Stimulated activated CD8-positive, alpha-beta memory T cell treated with anti-CD3 and anti-CD28 coated beads, Interleukin-15, amount 100 ng/mL, for 24 hours (primary cell): Measurements from ENCODE around the gene SH2D6.

Experiments
- DNase-seq: peaks from one replicate; pipeline ENCODE4 v3.0.0-alpha.2; 2020; ENCODE audit warnings: low read depth

The SH2D6 gene

DNA sequence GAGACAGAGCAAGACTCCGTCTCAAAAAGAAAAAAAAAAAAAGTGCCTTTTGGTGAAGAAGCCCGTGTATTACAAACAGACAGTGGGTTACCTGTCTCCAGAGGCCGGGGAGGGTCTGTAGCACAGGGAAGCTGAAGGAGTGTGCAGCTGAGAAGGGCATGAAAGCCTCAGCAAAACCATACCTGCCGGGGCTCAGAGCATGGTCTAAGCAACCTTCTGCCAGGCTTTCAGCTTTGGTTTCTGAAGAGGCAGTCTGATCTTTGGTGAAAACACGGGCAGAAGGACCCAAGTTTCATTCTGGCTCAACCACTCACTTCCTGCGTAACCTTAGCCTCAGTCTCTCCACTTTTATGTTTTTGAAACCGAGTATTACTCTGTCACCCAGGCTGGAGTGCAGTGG, 21.5 kb downstream of the SH2D6 start:
- no peak for DNase-seq

GRCh38 chr2:85440729-85441128, 22.2 kb downstream of the SH2D6 start:
- DNase-seq = no peak

DNA sequence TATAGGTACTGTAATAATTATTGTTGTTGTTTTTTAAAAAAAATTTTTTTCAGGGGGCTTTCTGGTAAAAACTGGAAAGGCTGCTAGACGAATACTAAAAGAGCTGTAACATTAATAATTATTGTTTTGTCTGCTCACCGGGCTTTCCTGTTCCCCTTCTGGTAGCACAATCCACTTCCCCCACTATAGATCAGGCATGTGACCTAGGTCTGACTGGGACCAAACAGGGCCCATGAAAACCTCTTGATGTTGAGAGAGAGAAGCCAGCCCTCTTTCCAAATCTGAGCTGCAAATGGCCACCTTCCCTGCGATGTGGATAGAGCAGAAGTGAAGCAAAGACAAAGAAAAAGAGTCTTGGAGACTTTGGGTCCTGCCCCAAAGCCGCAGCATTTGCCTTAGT, 23.4 kb downstream of the SH2D6 start:
- no peak for DNase-seq

GRCh38 chr2:85444629-85445172, 26.2 kb downstream of the SH2D6 start:
- no peak for DNase-seq

GRCh38 chr2:85445316-85446295, 27.1 kb downstream of the SH2D6 start:
- DNase-seq = no peak

DNA sequence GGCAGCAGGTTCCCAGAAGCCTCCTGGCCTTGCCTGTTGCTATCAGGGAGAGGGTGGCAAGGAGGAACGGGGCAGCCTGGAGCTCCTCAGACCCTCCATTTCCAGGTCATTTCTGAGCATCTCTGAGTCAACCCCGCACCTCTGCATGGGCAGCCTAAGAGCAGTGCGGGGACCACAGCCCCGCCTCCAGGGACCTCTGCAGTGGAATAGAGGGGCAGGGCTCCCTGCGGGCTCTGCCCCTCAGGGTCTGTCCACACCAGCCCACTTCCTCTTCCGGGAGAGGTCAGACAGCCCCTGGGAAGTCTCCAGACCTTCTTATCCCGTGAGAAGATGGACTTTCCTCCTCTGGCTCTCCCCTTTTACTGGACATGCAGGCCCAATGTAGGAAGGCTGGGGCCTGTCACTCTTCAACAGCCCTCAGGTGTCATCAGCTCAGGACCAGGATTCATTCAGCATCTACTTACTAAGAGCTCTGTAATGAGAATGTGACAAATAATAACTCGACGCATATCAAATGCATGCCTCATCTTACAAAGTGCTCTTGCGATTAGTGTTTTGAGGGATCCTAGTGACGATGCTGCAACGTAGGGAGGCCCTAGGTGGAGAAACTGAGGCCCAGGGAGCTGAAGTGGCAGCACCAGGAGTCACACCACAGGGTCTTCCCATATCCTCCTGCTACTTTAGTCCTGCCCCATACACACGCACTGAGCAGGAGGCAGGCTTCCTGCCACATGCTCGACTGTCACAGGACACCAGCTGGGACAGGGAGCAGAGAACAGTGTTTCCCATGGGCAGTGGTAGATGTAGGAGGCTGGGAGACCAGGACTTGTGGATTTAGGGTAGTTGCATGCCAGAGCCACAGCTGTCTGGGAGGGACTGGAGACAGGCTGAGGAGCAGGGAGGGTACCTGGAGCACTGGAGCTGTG, 28.0 kb downstream of the SH2D6 start:
- no peak for DNase-seq

DNA sequence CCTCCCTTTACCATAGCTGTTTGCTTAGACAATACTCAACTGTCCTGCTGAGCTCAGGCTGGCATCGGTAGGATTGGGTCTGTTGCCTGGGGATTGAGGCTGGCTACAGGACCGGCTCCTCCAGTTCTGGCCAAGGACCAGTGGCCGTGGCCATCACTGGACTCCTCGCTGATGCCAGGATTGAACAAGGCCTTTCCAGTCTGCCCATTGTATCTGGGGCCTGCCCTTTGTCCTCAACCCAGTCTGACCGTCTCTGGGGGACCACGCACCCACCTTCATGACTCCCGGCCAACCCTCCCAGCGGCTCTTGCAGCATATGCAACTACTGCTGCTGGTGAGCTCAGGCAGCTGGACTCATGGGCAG, 28.7 kb downstream of the SH2D6 start:
- no peak for DNase-seq

DNA sequence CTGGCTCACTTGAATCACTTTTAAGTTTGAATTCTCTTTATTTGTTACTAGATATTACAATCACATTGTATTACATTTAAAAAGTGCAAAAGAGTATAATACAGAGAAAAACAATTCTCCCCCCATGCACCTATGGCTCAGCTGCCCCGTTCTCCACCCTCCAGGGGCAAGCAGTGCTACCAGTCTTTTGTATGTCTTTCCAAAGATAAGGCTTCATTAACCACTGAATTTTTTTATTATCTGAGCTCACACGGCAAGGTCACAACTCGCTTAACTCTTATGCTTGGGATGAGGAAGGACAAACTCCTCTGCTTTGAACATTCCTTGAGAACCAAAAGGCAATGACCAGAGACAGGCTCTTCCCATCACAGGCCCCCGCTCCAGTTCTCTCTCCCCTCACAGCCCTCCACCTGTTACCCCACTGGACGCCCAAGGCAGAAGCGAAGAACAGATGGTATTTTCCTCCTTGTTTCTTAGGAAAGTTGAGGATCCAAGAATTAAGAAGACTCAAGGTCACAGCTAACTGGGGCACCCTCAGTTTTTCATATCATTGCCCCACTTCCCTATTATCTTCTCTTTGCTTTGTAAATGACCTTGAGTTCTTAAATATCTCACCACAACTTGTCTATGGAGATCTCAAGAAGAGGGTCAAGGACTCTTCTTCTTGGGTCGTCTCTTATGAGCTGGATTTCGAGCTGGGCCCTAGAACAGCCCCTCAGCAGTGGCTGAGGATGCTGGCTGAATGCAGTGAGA, 30.1 kb downstream of the SH2D6 start:
- no peak for DNase-seq

GRCh38 chr2:85449214-85449588, 30.7 kb downstream of the SH2D6 start:
- DNase-seq = no peak

GRCh38 chr2:85452237-85452636, 33.7 kb downstream of the SH2D6 start:
- no peak for DNase-seq

DNA sequence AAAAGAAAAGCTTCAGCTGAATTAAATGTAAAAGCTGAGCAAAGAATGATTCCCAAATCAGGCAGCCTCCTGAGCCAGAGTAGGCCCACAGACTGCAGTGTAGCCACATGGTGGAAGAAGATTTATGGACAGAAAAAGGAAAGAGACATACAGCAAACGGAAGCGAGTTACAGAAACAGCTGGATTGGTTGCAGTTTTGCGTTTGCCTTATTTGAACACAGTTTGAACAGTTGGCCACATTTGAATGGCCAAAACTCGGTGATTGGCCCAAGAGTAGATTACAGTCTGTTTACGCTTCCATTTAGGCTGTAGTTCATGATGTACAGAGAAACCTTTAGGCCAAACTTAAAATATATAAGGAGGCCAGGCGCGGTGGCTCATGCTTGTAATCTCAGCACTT, 35.1 kb downstream of the SH2D6 start:
- DNase-seq = no peak

DNA sequence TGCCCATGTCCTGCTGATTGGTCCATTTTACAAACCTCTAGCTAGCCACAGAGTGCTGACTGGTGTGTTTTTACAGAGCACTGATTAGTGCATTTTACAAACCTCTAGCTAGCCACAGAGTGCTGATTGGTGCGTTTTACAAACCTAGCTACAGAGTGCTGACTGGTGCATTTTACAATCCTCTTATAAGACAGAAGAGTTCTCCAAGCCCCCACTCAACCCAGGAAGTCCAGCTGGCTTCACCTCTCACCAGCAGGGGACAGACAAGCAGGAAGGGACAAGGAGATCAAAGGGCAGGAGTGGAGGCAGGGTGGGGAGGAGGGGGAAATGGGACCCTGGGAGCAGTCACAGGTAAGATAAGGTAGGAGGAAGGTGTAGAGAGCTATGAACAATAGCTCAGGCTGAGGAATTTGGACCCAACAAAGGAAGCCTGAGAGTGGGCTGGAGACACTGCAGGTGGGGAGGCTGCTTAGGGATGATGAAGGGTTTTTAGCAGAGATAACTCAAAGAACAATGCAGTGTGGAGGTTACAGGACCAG, 37.1 kb downstream of the SH2D6 start:
- no peak for DNase-seq

GRCh38 chr2:85457043-85457442, 38.5 kb downstream of the SH2D6 start:
- DNase-seq = no peak

- DNase-seq = no peak
These were observed 39.4 kb downstream of the SH2D6 start for GRCh38 chr2:85457877-85458316.

- DNase-seq = no peak
These were observed 40.4 kb downstream of the SH2D6 start for GRCh38 chr2:85458601-85459563.

GRCh38 chr2:85459771-85460170, 41.3 kb downstream of the SH2D6 start:
- DNase-seq = no peak

DNA sequence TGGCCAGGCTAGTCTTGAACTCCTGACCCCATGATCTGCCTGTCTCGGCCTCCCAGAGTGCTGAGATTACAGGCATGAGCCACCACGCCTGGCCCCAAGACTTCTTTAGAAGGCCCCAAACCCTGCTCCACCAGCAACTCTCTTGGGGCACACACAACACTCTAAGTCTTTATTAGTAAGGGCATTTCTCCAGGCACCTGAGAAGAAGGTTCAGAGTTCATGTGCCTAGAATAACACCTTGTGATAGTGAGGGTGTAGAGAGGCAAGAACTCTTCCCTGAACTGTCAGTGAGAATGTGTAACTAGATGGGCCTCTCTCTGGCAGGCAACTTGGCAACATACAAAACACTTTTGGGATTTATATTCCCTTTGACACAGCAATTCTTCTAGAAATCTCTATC, 43.8 kb downstream of the SH2D6 start:
- DNase-seq = no peak

GRCh38 chr2:85468096-85468703, 49.7 kb downstream of the SH2D6 start:
- DNase-seq = no peak

GRCh38 chr2:85468704-85469349, 50.3 kb downstream of the SH2D6 start:
- DNase-seq = no peak
